HepG2 (cell line): ENCODE measurements around the gene INSIG1. TPM values are rescaled to one million over a fixed set of nuclear protein-coding genes. Genes with fewer than 3 reads are reported as not detected.

ENCODE experiments used
- ATAC-seq: fragments of 200-7000 bp; cut with Tn5 transposase; 3 replicates; pipeline ENCODE4 v1.9.1; 2020; ENCODE audit warnings: mild to moderate bottlenecking, moderate library complexity
- BruUV-seq: library from RNA; stranded (reverse); fragments of 400-500 nt; replicated peaks from 2 replicates; lab custom pipeline; 2021; lab: Mats Ljungman, UMichigan
- CTCF ChIA-PET: fragments of 300-600 bp; formaldehyde crosslinking; extraction: SDS; loops from one replicate; lab custom pipeline; 2021; ENCODE audit warnings: low total read pairs, inconsistent platforms, low intra/inter-chr PET ratio; lab: Yijun Ruan, JAX
- POLR2A ChIA-PET: fragments of 350-600 bp; sonication (Branson Sonifier 250); formaldehyde crosslinking; loops from one replicate; lab custom pipeline; 2020; ENCODE audit warnings: antibody characterized with exemption, inconsistent platforms; lab: Yijun Ruan, JAX
- DNase-seq: peaks from one replicate; pipeline ENCODE4 v3.0.0-alpha.2; 2015; ENCODE audit warnings: low spot score
- FAIRE-seq: peaks from 3 replicates; lab custom pipeline; 2011; peaks lifted over from hg19 to GRCh38; lab: Jason Lieb, UNC
- H2AFZ ChIP-seq: one replicate; pipeline ENCODE4 v1.6.1; 2011; ENCODE audit warnings: low read length, inconsistent platforms
- H3K27ac ChIP-seq: fragments of 300-600 bp; 3 replicates; pipeline ENCODE4 v1.8.0; 2011; ENCODE audit warnings: mixed run types, mild to moderate bottlenecking, mixed read lengths, low read length, inconsistent platforms; ENCODE audit not compliant: insufficient read depth; ENCODE audit errors: extremely low read length
- H3K27me3 ChIP-seq, 2 experiments: fragments of 200-600 bp in 1 of 2; 2 replicates in 1 of 2; 3 replicates in 1 of 2; pipeline versions ENCODE4 v1.6.0 to v1.8.0; 2011; ENCODE audit warnings: low read length in 2 of 2, mild to moderate bottlenecking in 2 of 2, moderate library complexity in 2 of 2, inconsistent platforms in 1 of 2; ENCODE audit not compliant: insufficient read depth in 2 of 2, control insufficient read depth in 1 of 2
- H3K36me3 ChIP-seq, 2 experiments: fragments of 200-600 bp in 1 of 2; replicated peaks in 1 of 2; 2 replicates in 1 of 2; 3 replicates in 1 of 2; pipeline versions ENCODE4 v1.5.1 to v1.8.0; 2011; ENCODE audit warnings: low read length in 2 of 2, inconsistent platforms in 1 of 2; ENCODE audit not compliant: insufficient read depth in 2 of 2, control insufficient read depth in 1 of 2
- H3K4me1 ChIP-seq: 2 replicates; pipeline ENCODE4 v1.5.1; 2012; ENCODE audit warnings: low read length, inconsistent platforms; ENCODE audit not compliant: insufficient read depth
- H3K4me2 ChIP-seq: 2 replicates; pipeline ENCODE4 v1.6.0; 2011; ENCODE audit warnings: low read depth, low read length, inconsistent platforms
- H3K4me3 ChIP-seq, 3 experiments: fragments of 200-600 bp in 1 of 3; sonication (generic), shearing (Covaris generic) in 1 of 3; replicated peaks in 1 of 3; 2 replicates each; pipeline ENCODE4 v1.5.1; 2011 to 2016; ENCODE audit warnings: low read length in 3 of 3, inconsistent platforms in 2 of 3, low read depth in 2 of 3, mild to moderate bottlenecking in 2 of 3, control low read depth in 1 of 3, mixed read lengths in 1 of 3; ENCODE audit not compliant: insufficient read depth in 1 of 3
- H3K79me2 ChIP-seq: one replicate; pipeline ENCODE4 v1.6.1; 2011; ENCODE audit warnings: low read length, inconsistent platforms; ENCODE audit not compliant: insufficient read depth
- H3K9ac ChIP-seq: 2 replicates; pipeline ENCODE4 v1.6.0; 2011; ENCODE audit warnings: mild to moderate bottlenecking, low read depth, low read length, inconsistent platforms; ENCODE audit not compliant: insufficient read depth
- H3K9me3 ChIP-seq: 2 replicates; pipeline ENCODE4 v1.5.1; 2012; ENCODE audit warnings: mild to moderate bottlenecking, low read length
- H4K20me1 ChIP-seq: 2 replicates; pipeline ENCODE4 v1.6.0; 2011; ENCODE audit warnings: inconsistent platforms, mild to moderate bottlenecking, low read length, moderate library complexity; ENCODE audit not compliant: insufficient read depth
- ASH2L ChIP-seq: fragments of 300-600, 200-600 bp; sonication (generic); IDR thresholded peaks from 2 replicates; pipeline ENCODE4 v1.7.0; 2017; ENCODE audit warnings: low read depth, mild to moderate bottlenecking, moderate library complexity, mixed read lengths, low read length; ENCODE audit not compliant: insufficient read length
- CTCF ChIP-seq: sonication (generic); formaldehyde crosslinking; IDR thresholded peaks from 2 replicates; pipeline ENCODE4 v1.5.0; 2020; ENCODE audit warnings: mild to moderate bottlenecking, missing genetic modification reagents, moderate library complexity
- FIP1L1 ChIP-seq: fragments of 200-400 bp; formaldehyde crosslinking; IDR thresholded peaks from 2 replicates; pipeline ENCODE4 v1.6.1; 2018; ENCODE audit warnings: low read depth, mild to moderate bottlenecking, low read length, moderate library complexity, borderline replicate concordance; ENCODE audit not compliant: insufficient read depth
- GTF2F1 ChIP-seq: fragments of 150-350 bp; IDR thresholded peaks from 2 replicates; pipeline ENCODE4 v1.6.1; 2014; ENCODE audit warnings: low read length
- HMGXB3 ChIP-seq: sonication (generic); formaldehyde crosslinking; IDR thresholded peaks from 2 replicates; pipeline ENCODE4 v1.4.0; 2020; ENCODE audit warnings: missing genetic modification reagents, borderline replicate concordance
- HNRNPLL ChIP-seq: fragments of 200-400 bp; formaldehyde crosslinking; IDR thresholded peaks from 2 replicates; pipeline ENCODE4 v1.6.1; 2017; ENCODE audit warnings: mild to moderate bottlenecking, low read depth, low read length; ENCODE audit not compliant: poor library complexity, severe bottlenecking
- MAX ChIP-seq: IDR thresholded peaks from 2 replicates; pipeline ENCODE4 v1.6.1; 2012; ENCODE audit warnings: inconsistent platforms
- MXD3 ChIP-seq: IDR thresholded peaks from 2 replicates; pipeline ENCODE4 v1.6.1; 2016; ENCODE audit warnings: mild to moderate bottlenecking, missing biosample characterization, missing genetic modification reagents
- RAD51 ChIP-seq: fragments of 450-650 bp; IDR thresholded peaks from 2 replicates; pipeline ENCODE4 v1.6.1; 2016; ENCODE audit warnings: borderline replicate concordance
- ZNF10 ChIP-seq: sonication (generic); formaldehyde crosslinking; IDR thresholded peaks from 2 replicates; pipeline ENCODE4 v1.4.0; 2020; ENCODE audit warnings: mild to moderate bottlenecking, low read depth, missing genetic modification reagents, borderline replicate concordance
- ZNF333 ChIP-seq: sonication (generic); formaldehyde crosslinking; IDR thresholded peaks from 2 replicates; pipeline ENCODE4 v1.4.0; 2020; ENCODE audit warnings: mild to moderate bottlenecking, missing genetic modification reagents, borderline replicate concordance
- ZNF614 ChIP-seq: IDR thresholded peaks from 2 replicates; pipeline ENCODE4 v1.6.1; 2018; ENCODE audit warnings: missing biosample characterization, missing genetic modification reagents, inconsistent platforms, borderline replicate concordance
- ZNF768 ChIP-seq: sonication (generic); formaldehyde crosslinking; IDR thresholded peaks from 2 replicates; pipeline ENCODE4 v1.4.0; 2020; ENCODE audit warnings: missing genetic modification reagents
- ZSCAN25 ChIP-seq: sonication (generic); formaldehyde crosslinking; IDR thresholded peaks from 2 replicates; pipeline ENCODE4 v1.8.0; 2022; ENCODE audit warnings: mild to moderate bottlenecking, missing genetic modification reagents
- WGBS: methylation state at CpG from one replicate; pipeline ENCODE4 v1.1.6; 2017; ENCODE audit warnings: low lambda C conversion rate; 5-methylcytosine and 5-hydroxymethylcytosine counted together
- in situ Hi-C: cut with HindIII; loops from 2 replicates; pipeline ENCODE4 v1.10.0; 2017; ENCODE audit warnings: low pct_unique_long_range_greater_than_20kb; ENCODE audit not compliant: extremely low pct_ligation_motif_present
- intact Hi-C: fragments of 100-400 bp; cut with micrococcal nuclease; formaldehyde crosslinking; loops from one replicate; pipeline ENCODE4 v1.10.0; 2022; ENCODE audit not compliant: unreplicated experiment
- polyA plus RNA-seq, 8 experiments: library from polyadenylated mRNA; depleted of rRNA in 3 of 8; stranded (reverse) in 7 of 8; unstranded in 1 of 8; fragments of >200 nt; fragmentation: Illumina TruSeq in 4 of 8; extraction: Trizol in 4 of 8; gene quantifications; 2 replicates each; pipeline versions ENCODE4 v1.2.1 to v1.2.3, GENCODE V29; 2011 to 2016; ENCODE audit warnings: low read depth in 4 of 8, missing spikeins in 1 of 8, mixed read lengths in 1 of 8; ENCODE audit not compliant: insufficient read depth in 1 of 8
- total RNA-seq, 5 experiments: library from RNA; depleted of rRNA; stranded (reverse); fragments of >200 nt; fragmentation: Illumina TruSeq; extraction: Trizol; gene quantifications; 2 replicates each; pipeline ENCODE4 v1.2.3, GENCODE V29; 2016; ENCODE audit warnings: low read depth in 1 of 5

The INSIG1 gene
- total and polyA plus RNA-seq, 2 of the 13 experiments (the other 11 are each of a cell fraction or from before 2014, with no cell fraction given) = 0.07 to 0.11 TPM

GRCh38 chr7:155349601-155350331 lies 52.1 kb downstream of the INSIG1 start:
- Histone ChIP-seq H2AFZ (no peak overlapping the region), H3K4me3 (peak overlapping the region in 1 of 3 experiments; percentile 17; a peak in 1 of 6 replicates), H3K36me3 (no peaks in the 10 kb centered on the region), H3K4me2 (peak overlapping the region; percentile 42), H3K9me3 (no peaks in the 10 kb centered on the region), H4K20me1 (no peaks in the 10 kb centered on the region), H3K27ac (no peak overlapping the region), H3K27me3 (peaks cover 0 to 15% of the 10 kb centered on the region in 2 experiments; a peak in 3 of 5 replicates), H3K4me1 (peaks cover 6% of the 10 kb centered on the region; the same call in 1 of the 2 replicates), H3K9ac (no peak overlapping the region), H3K79me2 (no peaks in the 10 kb centered on the region)
- FAIRE-seq (no peak), DNase-seq (no peak), ATAC-seq (peak; percentile 39)
- BruUV-seq = no TSS peak
- ChIA-PET CTCF (no interaction called here), POLR2A (no interaction called here)
- in situ Hi-C loops (no loop called here), intact Hi-C loops (loop anchor here (5.0 kb wide), 1 partner anchor 437 kb away; no protein-coding TSS in a partner anchor)
- WGBS = 75% methylated on average over 30 of the region's 49 CpGs
- 0 out of 2 replicates have a peak, but pooled peaks have one; percentile 8 for TF ChIP-seq CTCF
- no peak for TF ChIP-seq ZNF10
- no peak for TF ChIP-seq GTF2F1
- TF ChIP-seq FIP1L1 = no peak
- no peak for TF ChIP-seq ZNF614
- TF ChIP-seq MAX = no peak
- TF ChIP-seq HNRNPLL = peak; percentile 35
- no peak for TF ChIP-seq RAD51
- no peak for TF ChIP-seq MXD3 (CRISPR knock-in tag)
- TF ChIP-seq HMGXB3 (CRISPR knock-in tag) = no peak
- no peak for TF ChIP-seq ASH2L
- no peak for TF ChIP-seq ZSCAN25 (CRISPR knock-in tag)
- peak; percentile 60; the same call in 1 of the 2 replicates for TF ChIP-seq ZNF768 (CRISPR knock-in tag)
- no peak for TF ChIP-seq ZNF333
